GM10266 (cell line): ENCODE data around the gene FLT3LG.
"Not testable (repeated sequence)": the region's sequence is repeated elsewhere in the genome, so short reads cannot be mapped to it uniquely, and the experiment has no call there.

Experiments used
- DNase-seq: peaks from one replicate; pipeline ENCODE4 v3.0.0; 2012; ENCODE audit errors: extremely low spot score
- TF ChIP-seq, protein P1 (sequence below): IDR thresholded peaks from 2 replicates; pipeline ENCODE4 v1.5.1; 2012; ENCODE audit warnings: mild to moderate bottlenecking, low read depth; ENCODE audit not compliant: control insufficient read depth, insufficient read depth; ENCODE audit errors: missing control alignments

The FLT3LG gene

GRCh38 chr19:49455773-49456172 lies 18.2 kb upstream of the FLT3LG start:
- TF ChIP-seq, protein P1, sequence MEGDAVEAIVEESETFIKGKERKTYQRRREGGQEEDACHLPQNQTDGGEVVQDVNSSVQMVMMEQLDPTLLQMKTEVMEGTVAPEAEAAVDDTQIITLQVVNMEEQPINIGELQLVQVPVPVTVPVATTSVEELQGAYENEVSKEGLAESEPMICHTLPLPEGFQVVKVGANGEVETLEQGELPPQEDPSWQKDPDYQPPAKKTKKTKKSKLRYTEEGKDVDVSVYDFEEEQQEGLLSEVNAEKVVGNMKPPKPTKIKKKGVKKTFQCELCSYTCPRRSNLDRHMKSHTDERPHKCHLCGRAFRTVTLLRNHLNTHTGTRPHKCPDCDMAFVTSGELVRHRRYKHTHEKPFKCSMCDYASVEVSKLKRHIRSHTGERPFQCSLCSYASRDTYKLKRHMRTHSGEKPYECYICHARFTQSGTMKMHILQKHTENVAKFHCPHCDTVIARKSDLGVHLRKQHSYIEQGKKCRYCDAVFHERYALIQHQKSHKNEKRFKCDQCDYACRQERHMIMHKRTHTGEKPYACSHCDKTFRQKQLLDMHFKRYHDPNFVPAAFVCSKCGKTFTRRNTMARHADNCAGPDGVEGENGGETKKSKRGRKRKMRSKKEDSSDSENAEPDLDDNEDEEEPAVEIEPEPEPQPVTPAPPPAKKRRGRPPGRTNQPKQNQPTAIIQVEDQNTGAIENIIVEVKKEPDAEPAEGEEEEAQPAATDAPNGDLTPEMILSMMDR = no peak
- DNase-seq = no peak

GRCh38 chr19:49456326-49456725 lies 17.7 kb upstream of the FLT3LG start:
- no peak for DNase-seq

DNA sequence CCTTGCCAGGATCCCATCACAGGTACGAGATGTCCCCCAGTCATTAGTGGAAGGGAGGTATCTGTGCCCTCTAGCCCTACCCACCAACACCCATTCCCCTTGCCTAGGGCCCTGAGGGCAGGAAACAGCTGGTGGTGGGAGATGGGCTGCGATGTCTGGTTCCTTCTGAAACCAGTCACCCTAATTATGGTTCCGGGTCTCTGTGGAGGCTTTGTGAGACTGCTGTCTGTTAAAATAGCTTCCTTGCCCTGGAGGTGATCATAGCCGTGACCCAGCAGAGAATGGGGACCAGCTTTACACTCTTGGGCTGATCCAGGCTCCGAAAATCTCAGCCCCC lies 15.5 kb upstream of the FLT3LG start:
- TF ChIP-seq, protein P1 = no peak
- no peak for DNase-seq

More at GRCh38 chr19:49456326-49456725, 17.7 kb upstream of the FLT3LG start:
- TF ChIP-seq, protein P1 = no peak

DNA sequence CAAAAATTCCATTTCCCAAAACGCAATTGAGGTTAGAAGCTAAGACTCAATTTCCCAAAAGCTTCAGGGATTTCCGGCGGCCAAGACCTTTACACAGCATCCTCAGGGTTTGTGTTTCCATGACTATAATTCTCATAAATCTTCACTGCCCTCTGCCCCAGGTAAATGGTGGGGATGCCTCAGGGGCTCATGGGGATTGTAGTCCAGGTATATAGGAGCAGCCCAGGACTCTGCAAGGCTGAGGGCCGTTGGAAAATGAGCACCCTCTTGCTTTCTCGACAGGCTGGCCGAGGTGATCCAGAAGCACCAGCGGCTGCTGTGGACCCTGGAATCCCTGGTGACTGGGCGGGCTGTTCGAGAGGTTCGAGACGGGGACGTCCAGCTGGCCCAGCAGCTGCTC lies 14.6 kb upstream of the FLT3LG start:
- no peak for DNase-seq
- TF ChIP-seq, protein P1 = no peak

GRCh38 chr19:49461130-49461529 lies 12.9 kb upstream of the FLT3LG start:
- not testable (repeated sequence) for DNase-seq

DNA sequence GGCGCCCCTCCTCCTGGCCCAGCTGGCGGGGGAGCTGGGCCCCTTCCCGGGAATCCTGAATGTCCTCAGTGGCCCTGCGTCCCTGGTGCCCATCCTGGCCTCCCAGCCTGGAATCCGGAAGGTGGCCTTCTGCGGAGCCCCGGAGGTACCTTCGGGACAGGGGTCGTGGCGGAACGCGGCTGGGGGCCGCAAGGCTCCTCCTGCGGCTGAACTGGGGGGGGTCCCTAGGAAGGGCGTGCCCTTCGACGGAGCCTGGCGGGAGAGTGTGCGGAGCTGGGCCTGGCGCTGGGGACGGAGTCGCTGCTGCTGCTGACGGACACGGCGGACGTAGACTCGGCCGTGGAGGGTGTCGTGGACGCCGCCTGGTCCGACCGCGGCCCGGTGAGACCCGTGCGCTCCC lies 12.4 kb upstream of the FLT3LG start:
- TF ChIP-seq, protein P1 = no peak

GRCh38 chr19:49462492-49462891 lies 11.5 kb upstream of the FLT3LG start:
- TF ChIP-seq, protein P1 = no peak
- DNase-seq = no peak

More for the DNA sequence above, 12.4 kb upstream of the FLT3LG start:
- DNase-seq = no peak

DNA sequence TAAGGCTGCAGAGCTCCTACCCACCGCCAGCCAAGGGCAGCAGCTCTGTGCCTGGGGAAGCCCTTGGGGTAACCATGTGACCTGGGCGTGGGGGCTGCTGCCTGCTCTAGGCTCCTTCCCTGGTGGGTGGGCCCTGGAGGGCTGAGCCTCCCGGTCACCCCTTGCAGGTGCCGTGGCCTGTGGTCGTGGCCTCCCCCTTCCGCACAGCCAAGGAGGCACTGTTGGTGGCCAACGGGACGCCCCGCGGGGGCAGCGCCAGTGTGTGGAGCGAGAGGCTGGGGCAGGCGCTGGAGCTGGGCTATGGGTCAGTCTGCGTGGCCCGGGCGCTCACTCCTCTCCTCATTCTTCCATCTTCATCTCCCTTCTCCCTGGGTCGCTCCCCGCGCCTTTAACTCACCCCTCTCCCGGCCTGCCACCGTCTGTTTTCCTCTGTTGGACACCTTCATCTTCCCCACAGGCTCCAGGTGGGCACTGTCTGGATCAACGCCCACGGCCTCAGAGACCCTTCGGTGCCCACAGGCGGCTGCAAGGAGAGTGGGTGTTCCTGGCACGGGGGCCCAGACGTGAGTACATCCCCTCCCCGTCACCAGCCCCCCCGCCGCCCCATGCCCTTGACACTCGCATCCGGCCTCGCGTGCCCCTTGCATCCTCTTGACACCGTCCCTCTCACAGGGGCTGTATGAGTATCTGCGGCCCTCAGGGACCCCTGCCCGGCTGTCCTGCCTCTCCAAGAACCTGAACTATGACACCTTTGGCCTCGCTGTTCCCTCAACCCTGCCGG lies 9.9 kb upstream of the FLT3LG start:
- no peak for DNase-seq
- TF ChIP-seq, protein P1 = no peak
